IMR-90 (cell line): ENCODE measurements around the gene NTMT1. TPM values are rescaled to one million over a fixed set of nuclear protein-coding genes. Genes with fewer than 3 reads are reported as not detected.

Experiments
- ATAC-seq: fragments of 200-7000 bp; cut with Tn5 transposase; 2 replicates; pipeline ENCODE4 v1.9.1; 2020; ENCODE audit warnings: low read depth, mild to moderate bottlenecking, moderate library complexity
- BruUV-seq: library from RNA; stranded (reverse); fragments of 400-500 nt; replicated peaks from 2 replicates; lab custom pipeline; 2021; lab: Mats Ljungman, UMichigan
- CTCF ChIA-PET: fragments of 300-600 bp; formaldehyde crosslinking; extraction: SDS; loops from one replicate; lab custom pipeline; 2021; ENCODE audit warnings: antibody characterized with exemption; lab: Yijun Ruan, JAX
- POLR2A ChIA-PET: fragments of 300-600 bp; sonication (Branson Sonifier 250); formaldehyde crosslinking; loops from one replicate; lab custom pipeline; 2022; ENCODE audit warnings: antibody characterized with exemption; ENCODE audit not compliant: unreplicated experiment; lab: Charles Lee
- DNase-seq: peaks from one replicate; pipeline ENCODE4 v3.0.0; 2013
- H2AFZ ChIP-seq: replicated peaks from 2 replicates; pipeline ENCODE3; 2013; ENCODE audit warnings: low read length, mild to moderate bottlenecking; ENCODE audit not compliant: poor library complexity
- H2AK5ac ChIP-seq: 2 replicates; pipeline ENCODE4 v1.6.1; 2013; ENCODE audit warnings: low read depth, low read length, inconsistent platforms
- H2AK9ac ChIP-seq: replicated peaks from 2 replicates; pipeline ENCODE3; 2013; ENCODE audit warnings: mild to moderate bottlenecking, low read depth, low read length, moderate library complexity; ENCODE audit not compliant: poor library complexity
- H2BK120ac ChIP-seq: 2 replicates; pipeline ENCODE4 v1.6.1; 2013; ENCODE audit warnings: low read depth, low read length, inconsistent platforms
- H2BK15ac ChIP-seq: 3 replicates; pipeline ENCODE4 v1.6.1; 2013; ENCODE audit warnings: low read depth, low read length, inconsistent platforms
- H2BK20ac ChIP-seq: 2 replicates; pipeline ENCODE4 v1.6.1; 2013; ENCODE audit warnings: low read depth, mild to moderate bottlenecking, inconsistent platforms, low read length, moderate library complexity
- H2BK5ac ChIP-seq: 2 replicates; pipeline ENCODE4 v1.6.1; 2013; ENCODE audit warnings: mild to moderate bottlenecking, low read depth, low read length, inconsistent platforms; ENCODE audit not compliant: poor library complexity, severe bottlenecking
- H3K14ac ChIP-seq: replicated peaks from 2 replicates; pipeline ENCODE4 v1.6.1; 2013; ENCODE audit warnings: low read depth, low read length, inconsistent platforms
- H3K18ac ChIP-seq: 2 replicates; pipeline ENCODE4 v1.6.1; 2013; ENCODE audit warnings: low read depth, low read length, control low read depth
- H3K23ac ChIP-seq: 2 replicates; pipeline ENCODE4 v1.6.1; 2013; ENCODE audit warnings: low read depth, low read length, inconsistent platforms
- H3K27ac ChIP-seq: 2 replicates; pipeline ENCODE4 v1.5.1; 2013; ENCODE audit warnings: mild to moderate bottlenecking, control low read depth, low read length; ENCODE audit not compliant: insufficient read depth
- H3K27me3 ChIP-seq: 2 replicates; pipeline ENCODE4 v1.6.1; 2013; ENCODE audit warnings: low read length; ENCODE audit not compliant: control insufficient read depth, insufficient read depth
- H3K36me3 ChIP-seq: 2 replicates; pipeline ENCODE4 v1.6.1; 2013; ENCODE audit warnings: low read length, mixed read lengths; ENCODE audit not compliant: control insufficient read depth, insufficient read depth
- H3K4ac ChIP-seq: 2 replicates; pipeline ENCODE4 v1.6.1; 2013; ENCODE audit warnings: low read depth, low read length, inconsistent platforms
- H3K4me1 ChIP-seq: 2 replicates; pipeline ENCODE4 v1.6.1; 2013; ENCODE audit warnings: low read length, mixed read lengths; ENCODE audit not compliant: control insufficient read depth, insufficient read depth
- H3K4me2 ChIP-seq: 2 replicates; pipeline ENCODE4 v1.6.1; 2013; ENCODE audit warnings: low read depth, mild to moderate bottlenecking, control low read depth, low read length, moderate library complexity
- H3K4me3 ChIP-seq: 2 replicates; pipeline ENCODE4 v1.5.1; 2013; ENCODE audit warnings: low read depth, mild to moderate bottlenecking, control low read depth, low read length, moderate library complexity; ENCODE audit not compliant: insufficient read depth
- H3K56ac ChIP-seq: 2 replicates; pipeline ENCODE4 v1.6.1; 2013; ENCODE audit warnings: low read length, inconsistent platforms; ENCODE audit not compliant: insufficient read depth; ENCODE audit errors: extremely low read depth
- H3K79me1 ChIP-seq, 2 experiments: 2 replicates each; pipeline ENCODE4 v1.6.1; 2013; ENCODE audit warnings: low read length in 2 of 2, inconsistent platforms in 1 of 2, low read depth in 1 of 2
- H3K9ac ChIP-seq: 2 replicates; pipeline ENCODE4 v1.6.1; 2013; ENCODE audit warnings: low read depth, low read length, control low read depth
- H3K9me1 ChIP-seq: 2 replicates; pipeline ENCODE4 v1.6.1; 2013; ENCODE audit warnings: low read length, inconsistent platforms; ENCODE audit not compliant: insufficient read depth
- H3K9me3 ChIP-seq: 2 replicates; pipeline ENCODE4 v1.6.1; 2013; ENCODE audit warnings: low read length; ENCODE audit not compliant: control insufficient read depth, insufficient read depth
- H4K20me1 ChIP-seq: 2 replicates; pipeline ENCODE4 v1.6.1; 2013; ENCODE audit warnings: low read length, inconsistent platforms; ENCODE audit not compliant: insufficient read depth
- H4K5ac ChIP-seq: 2 replicates; pipeline ENCODE4 v1.6.1; 2013; ENCODE audit warnings: mild to moderate bottlenecking, low read depth, low read length, control low read depth
- H4K8ac ChIP-seq, 2 experiments: 2 replicates each; pipeline ENCODE4 v1.6.1; 2013; ENCODE audit warnings: low read depth in 2 of 2, low read length in 2 of 2, control low read depth in 1 of 2, inconsistent platforms in 1 of 2
- H4K91ac ChIP-seq: 2 replicates; pipeline ENCODE4 v1.6.1; 2013; ENCODE audit warnings: low read depth, low read length, inconsistent platforms; ENCODE audit not compliant: insufficient read depth
- BHLHE40 ChIP-seq: fragments of 150-350 bp; IDR thresholded peaks from 2 replicates; pipeline ENCODE4 v1.6.1; 2016; ENCODE audit warnings: mild to moderate bottlenecking, low read depth, low read length
- CEBPB ChIP-seq: IDR thresholded peaks from 2 replicates; pipeline ENCODE4 v1.6.1; 2012; ENCODE audit warnings: low read depth, low read length, improper control_type of control experiment
- CHD1 ChIP-seq: IDR thresholded peaks from 2 replicates; pipeline ENCODE4 v1.6.1; 2012; ENCODE audit warnings: low read depth, low read length, improper control_type of control experiment
- FOS ChIP-seq: fragments of 150-350 bp; IDR thresholded peaks from 2 replicates; pipeline ENCODE4 v1.6.1; 2016; ENCODE audit warnings: low read depth, low read length
- MAFK ChIP-seq: IDR thresholded peaks from 2 replicates; pipeline ENCODE4 v1.6.1; 2012; ENCODE audit warnings: low read depth, low read length, improper control_type of control experiment
- MAZ ChIP-seq: IDR thresholded peaks from 2 replicates; pipeline ENCODE4 v1.6.1; 2012; ENCODE audit warnings: low read depth, mild to moderate bottlenecking, low read length, improper control_type of control experiment, moderate library complexity, borderline replicate concordance
- MXI1 ChIP-seq: IDR thresholded peaks from 2 replicates; pipeline ENCODE4 v1.6.1; 2012; ENCODE audit warnings: low read depth, mild to moderate bottlenecking, low read length, moderate library complexity, borderline replicate concordance
- NFE2L2 ChIP-seq: fragments of 150-350 bp; IDR thresholded peaks from 2 replicates; pipeline ENCODE4 v1.6.1; 2016; ENCODE audit warnings: low read depth, mild to moderate bottlenecking, low read length
- POLR2A ChIP-seq: IDR thresholded peaks from 2 replicates; pipeline ENCODE4 v1.6.1; 2012; ENCODE audit warnings: mild to moderate bottlenecking, low read depth, low read length
- RAD21 ChIP-seq: IDR thresholded peaks from 2 replicates; pipeline ENCODE4 v1.6.1; 2012; ENCODE audit warnings: low read length, improper control_type of control experiment
- RCOR1 ChIP-seq: IDR thresholded peaks from 2 replicates; pipeline ENCODE4 v1.6.1; 2012; ENCODE audit warnings: mild to moderate bottlenecking, low read length, improper control_type of control experiment; ENCODE audit not compliant: insufficient replicate concordance
- RFX5 ChIP-seq: IDR thresholded peaks from 2 replicates; pipeline ENCODE4 v1.8.0; 2012; ENCODE audit warnings: low read depth, mild to moderate bottlenecking, low read length, moderate library complexity
- SMC3 ChIP-seq: fragments of 150-350 bp; IDR thresholded peaks from 2 replicates; pipeline ENCODE4 v1.6.1; 2016; ENCODE audit warnings: low read depth, mild to moderate bottlenecking, antibody characterized with exemption, low read length, moderate library complexity
- WGBS, 2 experiments: methylation state at CpG; one replicate each; pipeline versions ENCODE4 v1.1.5 to v1.1.7; 2013; ENCODE audit warnings: missing lambda C conversion rate in 2 of 2; ENCODE audit not compliant: insufficient read length in 1 of 2; ENCODE audit errors: extremely low coverage in 2 of 2; 5-methylcytosine and 5-hydroxymethylcytosine counted together
- dilution Hi-C: fragments of 300-500 bp; cut with HindIII; formaldehyde crosslinking; loops from one replicate; pipeline ENCODE4 v1.14.3; 2018; ENCODE audit warnings: low sequenced_read_pairs; ENCODE audit not compliant: unreplicated experiment
- in situ Hi-C: fragments of 300-500 bp; cut with MboI; formaldehyde crosslinking; loops from 3 replicates; pipeline ENCODE4 v1.14.3; 2019; ENCODE audit warnings: low sequenced_read_pairs, inconsistent platforms, mixed read lengths
- intact Hi-C: fragments of 100-400 bp; cut with micrococcal nuclease; formaldehyde crosslinking; loops from 2 replicates; pipeline ENCODE4 v1.10.0; 2022
- polyA plus RNA-seq, 3 experiments: library from polyadenylated mRNA; depleted of rRNA; stranded (reverse); fragments of >200 nt; gene quantifications; 2 replicates each; pipeline ENCODE4 v1.2.3, GENCODE V29; 2012; ENCODE audit warnings: low replicate concordance in 1 of 3
- total RNA-seq: library from RNA; depleted of rRNA; stranded (reverse); fragments of >200 nt; gene quantifications from 2 replicates; pipeline ENCODE4 v1.2.3, GENCODE V29; 2012
- TF ChIP-seq, protein P1 (sequence below): fragments of 150-350 bp; IDR thresholded peaks from 2 replicates; pipeline ENCODE4 v1.6.1; 2017; ENCODE audit warnings: mild to moderate bottlenecking, antibody characterized with exemption, low read length, low read depth
- TF ChIP-seq, protein P2 (sequence below): conservative IDR thresholded peaks from 2 replicates; pipeline ENCODE4 v1.5.1; 2012; ENCODE audit warnings: mild to moderate bottlenecking, low read depth, low read length, improper control_type of control experiment
- TF ChIP-seq, protein P3 (sequence below): fragments of 150-350 bp; IDR thresholded peaks from 2 replicates; pipeline ENCODE4 v1.6.1; 2016; ENCODE audit warnings: low read depth, mild to moderate bottlenecking, low read length, moderate library complexity, borderline replicate concordance

Gene NTMT1
- total and polyA plus RNA-seq, 2 of the 4 experiments (the other 2 are of a cell fraction), result 68.1 to 88.1 TPM

DNA sequence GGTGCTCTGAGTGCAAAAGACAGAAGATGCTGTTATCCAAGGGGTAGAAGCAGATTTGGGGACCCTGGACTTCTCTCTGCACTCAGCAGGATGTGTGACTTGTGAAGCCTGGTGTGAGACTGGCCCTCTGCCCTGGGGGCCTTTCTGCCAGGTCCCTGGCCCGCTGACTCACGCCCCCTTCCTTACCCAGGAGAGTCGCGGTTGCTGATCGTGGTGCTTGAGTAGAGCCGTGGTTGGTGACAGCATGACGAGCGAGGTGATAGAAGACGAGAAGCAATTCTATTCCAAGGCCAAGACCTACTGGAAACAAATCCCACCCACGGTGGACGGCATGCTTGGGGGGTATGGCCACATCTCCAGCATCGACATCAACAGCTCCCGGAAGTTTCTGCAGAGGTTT is 6.5 kb downstream of the NTMT1 start:
- Histone ChIP-seq H2AK9ac (no peak overlapping the region), H4K20me1 (peaks cover 94% of the 10 kb centered on the region), H3K9me3 (no peaks in the 10 kb centered on the region), H2AFZ (peak overlapping the region; percentile 61), H4K8ac (peak overlapping the region in 1 of 2 experiments; percentile 42; a peak in 1 of 4 replicates), H3K27ac (0 out of 2 replicates have a peak overlapping the region, but pooled peaks have one; percentile 5), H3K18ac (no peak overlapping the region), H3K4me3 (no peak overlapping the region), H4K5ac (no peak overlapping the region), H3K9ac (no peak overlapping the region), H2AK5ac (no peak overlapping the region), H2BK5ac (peak overlapping the region; percentile 1), H3K27me3 (no peaks in the 10 kb centered on the region), H3K36me3 (peaks cover 51% of the 10 kb centered on the region), H2BK120ac (no peak overlapping the region), H3K9me1 (peaks cover 41% of the 10 kb centered on the region), H2BK20ac (no peak overlapping the region), H3K4me1 (peaks cover 39% of the 10 kb centered on the region), H3K4me2 (no peak overlapping the region), H3K56ac (no peak overlapping the region), H3K14ac (no peak overlapping the region), H3K4ac (0 out of 2 replicates have a peak overlapping the region, but pooled peaks have one; percentile 15), H3K79me1 (peaks cover 16 to 86% of the 10 kb centered on the region in 2 experiments), H2BK15ac (no peak overlapping the region), H3K23ac (peak overlapping the region; percentile 60; the same call in 1 of the 2 replicates), H4K91ac (no peak overlapping the region)
- ATAC-seq (no peak), DNase-seq (peak; percentile 50)
- intact Hi-C loops, result no loop called here
- BruUV-seq, result no TSS peak
- CTCF ChIA-PET, result no interaction called here
- WGBS, 2 experiments, result no CpG with 5 or more reads among the region's 13 CpGs
- dilution Hi-C loops, result no loop called here
- no peak for TF ChIP-seq POLR2A
- TF ChIP-seq, protein P1, sequence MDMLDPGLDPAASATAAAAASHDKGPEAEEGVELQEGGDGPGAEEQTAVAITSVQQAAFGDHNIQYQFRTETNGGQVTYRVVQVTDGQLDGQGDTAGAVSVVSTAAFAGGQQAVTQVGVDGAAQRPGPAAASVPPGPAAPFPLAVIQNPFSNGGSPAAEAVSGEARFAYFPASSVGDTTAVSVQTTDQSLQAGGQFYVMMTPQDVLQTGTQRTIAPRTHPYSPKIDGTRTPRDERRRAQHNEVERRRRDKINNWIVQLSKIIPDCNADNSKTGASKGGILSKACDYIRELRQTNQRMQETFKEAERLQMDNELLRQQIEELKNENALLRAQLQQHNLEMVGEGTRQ, result no peak
- no peak for TF ChIP-seq RCOR1
- no peak for TF ChIP-seq CHD1
- no peak for TF ChIP-seq RAD21
- no peak for TF ChIP-seq NFE2L2
- TF ChIP-seq BHLHE40, result no peak
- TF ChIP-seq CEBPB, result no peak
- TF ChIP-seq RFX5, result no peak
- TF ChIP-seq, protein P2, sequence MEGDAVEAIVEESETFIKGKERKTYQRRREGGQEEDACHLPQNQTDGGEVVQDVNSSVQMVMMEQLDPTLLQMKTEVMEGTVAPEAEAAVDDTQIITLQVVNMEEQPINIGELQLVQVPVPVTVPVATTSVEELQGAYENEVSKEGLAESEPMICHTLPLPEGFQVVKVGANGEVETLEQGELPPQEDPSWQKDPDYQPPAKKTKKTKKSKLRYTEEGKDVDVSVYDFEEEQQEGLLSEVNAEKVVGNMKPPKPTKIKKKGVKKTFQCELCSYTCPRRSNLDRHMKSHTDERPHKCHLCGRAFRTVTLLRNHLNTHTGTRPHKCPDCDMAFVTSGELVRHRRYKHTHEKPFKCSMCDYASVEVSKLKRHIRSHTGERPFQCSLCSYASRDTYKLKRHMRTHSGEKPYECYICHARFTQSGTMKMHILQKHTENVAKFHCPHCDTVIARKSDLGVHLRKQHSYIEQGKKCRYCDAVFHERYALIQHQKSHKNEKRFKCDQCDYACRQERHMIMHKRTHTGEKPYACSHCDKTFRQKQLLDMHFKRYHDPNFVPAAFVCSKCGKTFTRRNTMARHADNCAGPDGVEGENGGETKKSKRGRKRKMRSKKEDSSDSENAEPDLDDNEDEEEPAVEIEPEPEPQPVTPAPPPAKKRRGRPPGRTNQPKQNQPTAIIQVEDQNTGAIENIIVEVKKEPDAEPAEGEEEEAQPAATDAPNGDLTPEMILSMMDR, result no peak
- TF ChIP-seq, protein P3, sequence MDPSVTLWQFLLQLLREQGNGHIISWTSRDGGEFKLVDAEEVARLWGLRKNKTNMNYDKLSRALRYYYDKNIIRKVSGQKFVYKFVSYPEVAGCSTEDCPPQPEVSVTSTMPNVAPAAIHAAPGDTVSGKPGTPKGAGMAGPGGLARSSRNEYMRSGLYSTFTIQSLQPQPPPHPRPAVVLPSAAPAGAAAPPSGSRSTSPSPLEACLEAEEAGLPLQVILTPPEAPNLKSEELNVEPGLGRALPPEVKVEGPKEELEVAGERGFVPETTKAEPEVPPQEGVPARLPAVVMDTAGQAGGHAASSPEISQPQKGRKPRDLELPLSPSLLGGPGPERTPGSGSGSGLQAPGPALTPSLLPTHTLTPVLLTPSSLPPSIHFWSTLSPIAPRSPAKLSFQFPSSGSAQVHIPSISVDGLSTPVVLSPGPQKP, result no peak
- TF ChIP-seq MXI1, result no peak
- TF ChIP-seq SMC3, result no peak
- TF ChIP-seq FOS, result no peak
- TF ChIP-seq MAFK, result no peak
- no peak; the same call in 1 of the 2 replicates for TF ChIP-seq MAZ
- in situ Hi-C loops, result no loop called here
- POLR2A ChIA-PET, result no interaction called here
